Measurements from ENCODE around the gene GABRG3. TPM values are rescaled to one million over a fixed set of nuclear protein-coding genes. Genes with fewer than 3 reads are reported as not detected.

Gene GABRG3
- total RNA-seq, 1 donor from 2014 or later = 0.06 TPM

GRCh38 chr15:27231811-27232210 lies 260.8 kb downstream of the GABRG3 start:
- DNase-seq (ENCODE audit: low read depth) = no peak
- no peak for TF ChIP-seq CTCF (conservative IDR thresholded peaks at IDR 0.05; ENCODE audit: low read depth, low read length)
- H3K4me3 ChIP-seq (ENCODE audit: low read depth, low read length) = no peak overlapping the region

GRCh38 chr15:27232876-27233275 lies 261.9 kb downstream of the GABRG3 start:
- TF ChIP-seq CTCF (conservative IDR thresholded peaks at IDR 0.05; ENCODE audit: low read depth, low read length) = no peak
- no peak overlapping the region for H3K4me3 ChIP-seq (ENCODE audit: low read depth, low read length)
- DNase-seq (ENCODE audit: low read depth) = no peak

- no peak overlapping the region for H3K4me3 ChIP-seq (ENCODE audit: low read depth, low read length)
- no peak for DNase-seq (ENCODE audit: low read depth)
- no peak for TF ChIP-seq CTCF (conservative IDR thresholded peaks at IDR 0.05; ENCODE audit: low read depth, low read length)
These were observed 263.6 kb downstream of the GABRG3 start for GRCh38 chr15:27234593-27234992.

GRCh38 chr15:27235161-27235560 lies 264.2 kb downstream of the GABRG3 start:
- H3K4me3 ChIP-seq (ENCODE audit: low read depth, low read length) = no peak overlapping the region
- DNase-seq (ENCODE audit: low read depth) = no peak
- TF ChIP-seq CTCF (conservative IDR thresholded peaks at IDR 0.05; ENCODE audit: low read depth, low read length) = no peak

- no peak overlapping the region for H3K4me3 ChIP-seq (ENCODE audit: low read depth, low read length)
- TF ChIP-seq CTCF (conservative IDR thresholded peaks at IDR 0.05; ENCODE audit: low read depth, low read length) = no peak
- DNase-seq (ENCODE audit: low read depth) = no peak
These were observed 264.7 kb downstream of the GABRG3 start for GRCh38 chr15:27235681-27236080.

- H3K4me3 ChIP-seq (ENCODE audit: low read depth, low read length) = no peak overlapping the region
- no peak for TF ChIP-seq CTCF (conservative IDR thresholded peaks at IDR 0.05; ENCODE audit: low read depth, low read length)
- DNase-seq (ENCODE audit: low read depth) = no peak
These were observed 266.4 kb downstream of the GABRG3 start for GRCh38 chr15:27237319-27237939.

- no peak for DNase-seq (ENCODE audit: low read depth)
- no peak for TF ChIP-seq CTCF (conservative IDR thresholded peaks at IDR 0.05; ENCODE audit: low read depth, low read length)
- H3K4me3 ChIP-seq (ENCODE audit: low read depth, low read length) = no peak overlapping the region
These were observed 267.2 kb downstream of the GABRG3 start for GRCh38 chr15:27238209-27238608.

All from epithelial cell of proximal tubule (primary cell).